ENCODE measurements around the gene YPEL1. TPM values are rescaled to one million over a fixed set of nuclear protein-coding genes. Genes with fewer than 3 reads are reported as not detected.
"Not testable (repeated sequence)": the region's sequence is repeated elsewhere in the genome, so short reads cannot be mapped to it uniquely, and the experiment has no call there.

YPEL1 gene
- total RNA-seq, 1 donor from 2014 or later: 2.4 TPM

- no peak for DNase-seq (ENCODE audit: low read depth in 2 of 2)
These were observed 36.0 kb downstream of the YPEL1 start for GRCh38 chr22:21699643-21700042.

GRCh38 chr22:21698430-21699329, 36.9 kb downstream of the YPEL1 start:
- peak in 1 of 2 donors; percentile 29 for DNase-seq (ENCODE audit: low read depth in 2 of 2)

- DNase-seq (ENCODE audit: low read depth in 2 of 2): no peak
These were observed 37.7 kb downstream of the YPEL1 start for GRCh38 chr22:21697880-21698279.

- DNase-seq (ENCODE audit: low read depth in 2 of 2): no peak
These were observed 38.4 kb downstream of the YPEL1 start for GRCh38 chr22:21697021-21697771.

GRCh38 chr22:21696115-21696514, 39.5 kb downstream of the YPEL1 start:
- DNase-seq (ENCODE audit: low read depth in 2 of 2): no peak

GRCh38 chr22:21695430-21696085, 40.0 kb downstream of the YPEL1 start:
- no peak for DNase-seq (ENCODE audit: low read depth in 2 of 2)

- DNase-seq (ENCODE audit: low read depth in 2 of 2): no peak
These were observed 40.7 kb downstream of the YPEL1 start for GRCh38 chr22:21694795-21695429.

- DNase-seq (ENCODE audit: low read depth in 2 of 2): no peak
These were observed 41.2 kb downstream of the YPEL1 start for GRCh38 chr22:21694394-21694793.

- DNase-seq (ENCODE audit: low read depth in 2 of 2): no peak
These were observed 41.6 kb downstream of the YPEL1 start for GRCh38 chr22:21693999-21694341.

GRCh38 chr22:21693333-21693998, 42.1 kb downstream of the YPEL1 start:
- DNase-seq (ENCODE audit: low read depth in 2 of 2): no peak

- not testable (repeated sequence) for DNase-seq (ENCODE audit: low read depth in 2 of 2)
These were observed 42.7 kb downstream of the YPEL1 start for GRCh38 chr22:21692856-21693255.

- DNase-seq (ENCODE audit: low read depth in 2 of 2): no peak
These were observed 43.8 kb downstream of the YPEL1 start for GRCh38 chr22:21691816-21692215.

GRCh38 chr22:21690401-21690801, 45.2 kb downstream of the YPEL1 start:
- no peak for DNase-seq (ENCODE audit: low read depth in 2 of 2)

- no peak for DNase-seq (ENCODE audit: low read depth in 2 of 2)
These were observed 46.8 kb downstream of the YPEL1 start for GRCh38 chr22:21688706-21689381.

- no peak for DNase-seq (ENCODE audit: low read depth in 2 of 2)
These were observed 47.3 kb downstream of the YPEL1 start for GRCh38 chr22:21688341-21688705.

GRCh38 chr22:21687685-21688259, 47.8 kb downstream of the YPEL1 start:
- no peak for DNase-seq (ENCODE audit: low read depth in 2 of 2)

GRCh38 chr22:21686634-21687393, 48.8 kb downstream of the YPEL1 start:
- no peak for DNase-seq (ENCODE audit: low read depth in 2 of 2)

- no peak for DNase-seq (ENCODE audit: low read depth in 2 of 2)
These were observed 49.4 kb downstream of the YPEL1 start for GRCh38 chr22:21686193-21686608.

GRCh38 chr22:21685164-21685513, 50.5 kb downstream of the YPEL1 start:
- DNase-seq (ENCODE audit: low read depth in 2 of 2): no peak
